HepG2 (cell line): ENCODE results near the gene IDUA. TPM values are rescaled to one million over a fixed set of nuclear protein-coding genes. Genes with fewer than 3 reads are reported as not detected.

Source experiments
- ATAC-seq: fragments of 200-7000 bp; cut with Tn5 transposase; 3 replicates; pipeline ENCODE4 v1.9.1; 2020; ENCODE audit warnings: mild to moderate bottlenecking, moderate library complexity
- BruUV-seq: library from RNA; stranded (reverse); fragments of 400-500 nt; replicated peaks from 2 replicates; lab custom pipeline; 2021; lab: Mats Ljungman, UMichigan
- CTCF ChIA-PET: fragments of 300-600 bp; formaldehyde crosslinking; extraction: SDS; loops from one replicate; lab custom pipeline; 2021; ENCODE audit warnings: low total read pairs, inconsistent platforms, low intra/inter-chr PET ratio; lab: Yijun Ruan, JAX
- POLR2A ChIA-PET: fragments of 350-600 bp; sonication (Branson Sonifier 250); formaldehyde crosslinking; loops from one replicate; lab custom pipeline; 2020; ENCODE audit warnings: antibody characterized with exemption, inconsistent platforms; lab: Yijun Ruan, JAX
- DNase-seq: peaks from one replicate; pipeline ENCODE4 v3.0.0-alpha.2; 2015; ENCODE audit warnings: low spot score
- FAIRE-seq: peaks from 3 replicates; lab custom pipeline; 2011; peaks lifted over from hg19 to GRCh38; lab: Jason Lieb, UNC
- H2AFZ ChIP-seq: one replicate; pipeline ENCODE4 v1.6.1; 2011; ENCODE audit warnings: low read length, inconsistent platforms
- H3K27ac ChIP-seq: fragments of 300-600 bp; 3 replicates; pipeline ENCODE4 v1.8.0; 2011; ENCODE audit warnings: mixed run types, mild to moderate bottlenecking, mixed read lengths, low read length, inconsistent platforms; ENCODE audit not compliant: insufficient read depth; ENCODE audit errors: extremely low read length
- H3K27me3 ChIP-seq, 2 experiments: fragments of 200-600 bp in 1 of 2; 2 replicates in 1 of 2; 3 replicates in 1 of 2; pipeline versions ENCODE4 v1.6.0 to v1.8.0; 2011; ENCODE audit warnings: low read length in 2 of 2, mild to moderate bottlenecking in 2 of 2, moderate library complexity in 2 of 2, inconsistent platforms in 1 of 2; ENCODE audit not compliant: insufficient read depth in 2 of 2, control insufficient read depth in 1 of 2
- H3K36me3 ChIP-seq, 2 experiments: fragments of 200-600 bp in 1 of 2; replicated peaks in 1 of 2; 2 replicates in 1 of 2; 3 replicates in 1 of 2; pipeline versions ENCODE4 v1.5.1 to v1.8.0; 2011; ENCODE audit warnings: low read length in 2 of 2, inconsistent platforms in 1 of 2; ENCODE audit not compliant: insufficient read depth in 2 of 2, control insufficient read depth in 1 of 2
- H3K4me1 ChIP-seq: 2 replicates; pipeline ENCODE4 v1.5.1; 2012; ENCODE audit warnings: low read length, inconsistent platforms; ENCODE audit not compliant: insufficient read depth
- H3K4me2 ChIP-seq: 2 replicates; pipeline ENCODE4 v1.6.0; 2011; ENCODE audit warnings: low read depth, low read length, inconsistent platforms
- H3K4me3 ChIP-seq, 3 experiments: fragments of 200-600 bp in 1 of 3; sonication (generic), shearing (Covaris generic) in 1 of 3; replicated peaks in 1 of 3; 2 replicates each; pipeline ENCODE4 v1.5.1; 2011 to 2016; ENCODE audit warnings: low read length in 3 of 3, inconsistent platforms in 2 of 3, low read depth in 2 of 3, mild to moderate bottlenecking in 2 of 3, control low read depth in 1 of 3, mixed read lengths in 1 of 3; ENCODE audit not compliant: insufficient read depth in 1 of 3
- H3K79me2 ChIP-seq: one replicate; pipeline ENCODE4 v1.6.1; 2011; ENCODE audit warnings: low read length, inconsistent platforms; ENCODE audit not compliant: insufficient read depth
- H3K9ac ChIP-seq: 2 replicates; pipeline ENCODE4 v1.6.0; 2011; ENCODE audit warnings: mild to moderate bottlenecking, low read depth, low read length, inconsistent platforms; ENCODE audit not compliant: insufficient read depth
- H3K9me3 ChIP-seq: 2 replicates; pipeline ENCODE4 v1.5.1; 2012; ENCODE audit warnings: mild to moderate bottlenecking, low read length
- H4K20me1 ChIP-seq: 2 replicates; pipeline ENCODE4 v1.6.0; 2011; ENCODE audit warnings: inconsistent platforms, mild to moderate bottlenecking, low read length, moderate library complexity; ENCODE audit not compliant: insufficient read depth
- DMAP1 ChIP-seq: IDR thresholded peaks from 2 replicates; pipeline ENCODE4 v1.6.1; 2016
- FLYWCH1 ChIP-seq: sonication (generic); formaldehyde crosslinking; IDR thresholded peaks from 2 replicates; pipeline ENCODE4 v1.8.1; 2023; ENCODE audit warnings: mild to moderate bottlenecking, missing genetic modification reagents
- HHEX ChIP-seq: IDR thresholded peaks from 2 replicates; pipeline ENCODE4 v1.6.1; 2016; ENCODE audit warnings: control low read depth
- HIVEP1 ChIP-seq: sonication (generic); formaldehyde crosslinking; IDR thresholded peaks from 2 replicates; pipeline ENCODE4 v1.4.0; 2020; ENCODE audit warnings: mild to moderate bottlenecking, missing genetic modification reagents
- HMG20B ChIP-seq: conservative IDR thresholded peaks from 2 replicates; pipeline ENCODE4 v1.6.1; 2016; ENCODE audit warnings: missing genetic modification reagents, missing compliant biosample characterization
- MED1 ChIP-seq: sonication (generic); formaldehyde crosslinking; IDR thresholded peaks from 2 replicates; pipeline ENCODE4 v1.4.0; 2020; ENCODE audit warnings: missing genetic modification reagents
- MEF2D ChIP-seq: sonication (generic); formaldehyde crosslinking; IDR thresholded peaks from 2 replicates; pipeline ENCODE4 v1.5.1; 2020; ENCODE audit warnings: mild to moderate bottlenecking, missing genetic modification reagents
- MYNN ChIP-seq: sonication (generic); formaldehyde crosslinking; IDR thresholded peaks from 2 replicates; pipeline ENCODE4 v1.4.0; 2020; ENCODE audit warnings: mild to moderate bottlenecking, low read depth, missing genetic modification reagents
- NCOA5 ChIP-seq: sonication (generic); formaldehyde crosslinking; IDR thresholded peaks from 2 replicates; pipeline ENCODE4 v1.4.0; 2020; ENCODE audit warnings: missing genetic modification reagents
- SMC3 ChIP-seq: IDR thresholded peaks from 2 replicates; pipeline ENCODE4 v1.6.1; 2011; ENCODE audit warnings: low read length, improper control_type of control experiment
- ZFP82 ChIP-seq: sonication (generic); formaldehyde crosslinking; IDR thresholded peaks from 2 replicates; pipeline ENCODE4 v1.5.1; 2020; ENCODE audit warnings: mild to moderate bottlenecking, missing genetic modification reagents, borderline replicate concordance
- ZFY ChIP-seq: sonication (generic); formaldehyde crosslinking; IDR thresholded peaks from 2 replicates; pipeline ENCODE4 v1.4.0; 2020; ENCODE audit warnings: missing genetic modification reagents
- ZNF713 ChIP-seq: sonication (generic); formaldehyde crosslinking; IDR thresholded peaks from 2 replicates; pipeline ENCODE4 v1.4.0; 2020; ENCODE audit warnings: mild to moderate bottlenecking, missing genetic modification reagents
- ZNF781 ChIP-seq: sonication (generic); formaldehyde crosslinking; IDR thresholded peaks from 2 replicates; pipeline ENCODE4 v1.5.1; 2020; ENCODE audit warnings: borderline replicate concordance, mild to moderate bottlenecking, missing genetic modification reagents; ENCODE audit errors: not compliant biosample characterization
- WGBS: methylation state at CpG from one replicate; pipeline ENCODE4 v1.1.6; 2017; ENCODE audit warnings: low lambda C conversion rate; 5-methylcytosine and 5-hydroxymethylcytosine counted together
- in situ Hi-C: cut with HindIII; loops from 2 replicates; pipeline ENCODE4 v1.10.0; 2017; ENCODE audit warnings: low pct_unique_long_range_greater_than_20kb; ENCODE audit not compliant: extremely low pct_ligation_motif_present
- intact Hi-C: fragments of 100-400 bp; cut with micrococcal nuclease; formaldehyde crosslinking; loops from one replicate; pipeline ENCODE4 v1.10.0; 2022; ENCODE audit not compliant: unreplicated experiment
- polyA plus RNA-seq, 8 experiments: library from polyadenylated mRNA; depleted of rRNA in 3 of 8; stranded (reverse) in 7 of 8; unstranded in 1 of 8; fragments of >200 nt; fragmentation: Illumina TruSeq in 4 of 8; extraction: Trizol in 4 of 8; gene quantifications; 2 replicates each; pipeline versions ENCODE4 v1.2.1 to v1.2.3, GENCODE V29; 2011 to 2016; ENCODE audit warnings: low read depth in 4 of 8, missing spikeins in 1 of 8, mixed read lengths in 1 of 8; ENCODE audit not compliant: insufficient read depth in 1 of 8
- total RNA-seq, 5 experiments: library from RNA; depleted of rRNA; stranded (reverse); fragments of >200 nt; fragmentation: Illumina TruSeq; extraction: Trizol; gene quantifications; 2 replicates each; pipeline ENCODE4 v1.2.3, GENCODE V29; 2016; ENCODE audit warnings: low read depth in 1 of 5
- TF ChIP-seq, protein P1 (sequence below): sonication (generic); formaldehyde crosslinking; IDR thresholded peaks from 2 replicates; pipeline ENCODE4 v1.4.0; 2020; ENCODE audit warnings: missing genetic modification reagents, mild to moderate bottlenecking, borderline replicate concordance
- TF ChIP-seq, protein P2 (sequence below): sonication (generic); formaldehyde crosslinking; IDR thresholded peaks from 2 replicates; pipeline ENCODE4 v1.5.0; 2020; ENCODE audit warnings: mild to moderate bottlenecking, missing genetic modification reagents, borderline replicate concordance

Gene IDUA
- total and polyA plus RNA-seq, 2 of the 13 experiments (the other 11 are each of a cell fraction or from before 2014, with no cell fraction given): 0.77 to 1.0 TPM

- no peak for ATAC-seq
- peaks cover 35% of the 10 kb centered on the region for H3K4me1 ChIP-seq
- H3K36me3 ChIP-seq: no peaks in the 10 kb centered on the region
- no peaks in the 10 kb centered on the region for H3K9me3 ChIP-seq
- H2AFZ ChIP-seq: no peak overlapping the region
- intact Hi-C loops: no loop called here
- POLR2A ChIA-PET: no interaction called here
- no peaks in the 10 kb centered on the region for H4K20me1 ChIP-seq
- H3K27me3 ChIP-seq: peaks cover under 1 to 10% of the 10 kb centered on the region in 2 experiments; a peak in 3 of 5 replicates
- CTCF ChIA-PET: no interaction called here
- H3K79me2 ChIP-seq: no peaks in the 10 kb centered on the region
- FAIRE-seq: no peak
- WGBS: 78% methylated on average over 13 of the region's 17 CpGs
- no TSS peak for BruUV-seq
- H3K4me3 ChIP-seq: no peak overlapping the region
- no peak overlapping the region for H3K4me2 ChIP-seq
- H3K9ac ChIP-seq: no peak overlapping the region
- in situ Hi-C loops: loop anchor here (10.0 kb wide), 1 partner anchor 167 kb away; no protein-coding TSS in a partner anchor
- H3K27ac ChIP-seq: no peak overlapping the region
- TF ChIP-seq HIVEP1 (CRISPR knock-in tag) (no peak), MED1 (no peak), ZNF781 (CRISPR knock-in tag) (no peak), FLYWCH1 (CRISPR knock-in tag) (no peak), DMAP1 (CRISPR knock-in tag) (no peak), ZFP82 (no peak), SMC3 (no peak), MEF2D (CRISPR knock-in tag) (no peak), NCOA5 (CRISPR knock-in tag) (no peak), HMG20B (CRISPR knock-in tag) (no peak), MYNN (no peak), ZFY (no peak), ZNF713 (CRISPR knock-in tag) (no peak), HHEX (CRISPR knock-in tag) (no peak)
- TF ChIP-seq, protein P1, sequence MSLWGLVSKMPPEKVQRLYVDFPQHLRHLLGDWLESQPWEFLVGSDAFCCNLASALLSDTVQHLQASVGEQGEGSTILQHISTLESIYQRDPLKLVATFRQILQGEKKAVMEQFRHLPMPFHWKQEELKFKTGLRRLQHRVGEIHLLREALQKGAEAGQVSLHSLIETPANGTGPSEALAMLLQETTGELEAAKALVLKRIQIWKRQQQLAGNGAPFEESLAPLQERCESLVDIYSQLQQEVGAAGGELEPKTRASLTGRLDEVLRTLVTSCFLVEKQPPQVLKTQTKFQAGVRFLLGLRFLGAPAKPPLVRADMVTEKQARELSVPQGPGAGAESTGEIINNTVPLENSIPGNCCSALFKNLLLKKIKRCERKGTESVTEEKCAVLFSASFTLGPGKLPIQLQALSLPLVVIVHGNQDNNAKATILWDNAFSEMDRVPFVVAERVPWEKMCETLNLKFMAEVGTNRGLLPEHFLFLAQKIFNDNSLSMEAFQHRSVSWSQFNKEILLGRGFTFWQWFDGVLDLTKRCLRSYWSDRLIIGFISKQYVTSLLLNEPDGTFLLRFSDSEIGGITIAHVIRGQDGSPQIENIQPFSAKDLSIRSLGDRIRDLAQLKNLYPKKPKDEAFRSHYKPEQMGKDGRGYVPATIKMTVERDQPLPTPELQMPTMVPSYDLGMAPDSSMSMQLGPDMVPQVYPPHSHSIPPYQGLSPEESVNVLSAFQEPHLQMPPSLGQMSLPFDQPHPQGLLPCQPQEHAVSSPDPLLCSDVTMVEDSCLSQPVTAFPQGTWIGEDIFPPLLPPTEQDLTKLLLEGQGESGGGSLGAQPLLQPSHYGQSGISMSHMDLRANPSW (CRISPR knock-in tag): no peak
- TF ChIP-seq, protein P2, sequence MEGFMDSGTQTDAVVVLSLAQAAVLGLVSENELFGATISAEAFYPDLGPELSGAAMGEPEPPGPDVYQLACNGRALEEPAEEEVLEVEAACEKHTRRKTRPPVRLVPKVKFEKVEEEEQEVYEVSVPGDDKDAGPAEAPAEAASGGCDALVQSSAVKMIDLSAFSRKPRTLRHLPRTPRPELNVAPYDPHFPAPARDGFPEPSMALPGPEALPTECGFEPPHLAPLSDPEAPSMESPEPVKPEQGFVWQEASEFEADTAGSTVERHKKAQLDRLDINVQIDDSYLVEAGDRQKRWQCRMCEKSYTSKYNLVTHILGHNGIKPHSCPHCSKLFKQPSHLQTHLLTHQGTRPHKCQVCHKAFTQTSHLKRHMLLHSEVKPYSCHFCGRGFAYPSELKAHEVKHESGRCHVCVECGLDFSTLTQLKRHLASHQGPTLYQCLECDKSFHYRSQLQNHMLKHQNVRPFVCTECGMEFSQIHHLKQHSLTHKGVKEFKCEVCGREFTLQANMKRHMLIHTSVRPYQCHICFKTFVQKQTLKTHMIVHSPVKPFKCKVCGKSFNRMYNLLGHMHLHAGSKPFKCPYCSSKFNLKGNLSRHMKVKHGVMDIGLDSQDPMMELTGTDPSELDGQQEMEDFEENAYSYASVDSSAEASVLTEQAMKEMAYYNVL (CRISPR knock-in tag): no peak
- DNase-seq: no peak
Observed at GRCh38 chr4:982291-982690, 4.6 kb upstream of the IDUA start.
